Fibroblast of skin of right quadriceps (primary cell): ENCODE measurements around the gene SLC32A1.
A peak's percentile ranks its signal among the peaks of the same experiment; 100 is the strongest.

Experiments used
- DNase-seq: peaks from one replicate; pipeline ENCODE4 v3.0.0-alpha.2; 2013

Gene SLC32A1

GRCh38 chr20:38725931-38726803 is 1.9 kb downstream of the SLC32A1 start:
- peak; percentile 29 for DNase-seq

GRCh38 chr20:38726804-38727606 is 2.7 kb downstream of the SLC32A1 start:
- no peak for DNase-seq

GRCh38 chr20:38727607-38728190 is 3.4 kb downstream of the SLC32A1 start:
- no peak for DNase-seq

- no peak for DNase-seq
These were observed 4.0 kb downstream of the SLC32A1 start for GRCh38 chr20:38728191-38728781.

- DNase-seq: no peak
These were observed 4.8 kb downstream of the SLC32A1 start for GRCh38 chr20:38728911-38729642.

- no peak for DNase-seq
These were observed 5.5 kb downstream of the SLC32A1 start for GRCh38 chr20:38729767-38730166.

- DNase-seq: no peak
These were observed 6.1 kb downstream of the SLC32A1 start for GRCh38 chr20:38730167-38730988.

GRCh38 chr20:38730989-38731737 is 6.9 kb downstream of the SLC32A1 start:
- DNase-seq: peak; percentile 50

GRCh38 chr20:38731738-38732113 is 7.4 kb downstream of the SLC32A1 start:
- no peak for DNase-seq

GRCh38 chr20:38732981-38733380 is 8.7 kb downstream of the SLC32A1 start:
- no peak for DNase-seq

GRCh38 chr20:38735172-38735571 is 10.9 kb downstream of the SLC32A1 start:
- DNase-seq: no peak

- DNase-seq: no peak
These were observed 13.6 kb downstream of the SLC32A1 start for GRCh38 chr20:38737887-38738286.

- no peak for DNase-seq
These were observed 21.5 kb downstream of the SLC32A1 start for GRCh38 chr20:38745757-38746156.

GRCh38 chr20:38747495-38748096 is 23.3 kb downstream of the SLC32A1 start:
- DNase-seq: peak; percentile 6

- peak; percentile 85 for DNase-seq
These were observed 24.0 kb downstream of the SLC32A1 start, which contains the start of gene ACTR5 for GRCh38 chr20:38748097-38748860. TSS of gene ACTR5 (plus strand) at chr20:38748460. CDS start at chr20:38748479, 19 bp downstream.

- DNase-seq: no peak
These were observed 24.5 kb downstream of the SLC32A1 start for GRCh38 chr20:38748861-38749149.

- DNase-seq: peak; percentile 21
These were observed 27.2 kb downstream of the SLC32A1 start for GRCh38 chr20:38751360-38751976.

- no peak for DNase-seq
These were observed 27.7 kb downstream of the SLC32A1 start for GRCh38 chr20:38752029-38752428.

GRCh38 chr20:38754924-38755323 is 30.6 kb downstream of the SLC32A1 start:
- DNase-seq: no peak
